SHP77 treated with DMSO at 0.1 percent for 48 hours (cell line): ENCODE data around the gene OR4A47.
"Not testable (repeated sequence)": the region's sequence is repeated elsewhere in the genome, so short reads cannot be mapped to it uniquely, and the experiment has no call there.

Experiments used
- DNase-seq: peaks from one replicate; lab custom pipeline; 2025; lab: John Stamatoyannopoulos, UW

Gene OR4A47

GRCh38 chr11:48488493-48488892, at the start of gene OR4A47:
Gene OR4A47 (plus strand): TSS chr11:48488793. CDS start chr11:48488793, 0 bp downstream.
- not testable (repeated sequence) for DNase-seq

GRCh38 chr11:48455909-48456308, 32.7 kb upstream of the OR4A47 start:
- DNase-seq, result not testable (repeated sequence)

DNA sequence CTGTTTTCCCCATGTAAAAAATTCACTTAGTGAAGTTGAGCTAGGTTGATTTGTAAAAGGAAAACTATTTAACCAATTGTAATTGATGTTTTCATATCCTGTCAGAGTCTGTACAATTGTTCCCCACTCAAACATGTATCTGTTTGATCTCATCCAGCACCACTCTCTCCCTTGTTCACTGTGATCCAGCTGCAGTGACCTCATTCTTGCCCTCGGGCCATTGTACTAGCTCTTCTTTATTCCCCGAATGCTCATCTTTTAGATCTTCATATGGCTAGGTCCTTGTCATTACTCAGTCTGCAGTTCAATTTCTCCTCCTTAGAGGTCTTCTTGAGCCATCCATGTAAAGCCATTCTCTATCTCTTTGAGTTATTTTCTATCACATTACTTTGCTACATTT, 14.6 kb upstream of the OR4A47 start:
- peak; percentile 47 for DNase-seq

DNA sequence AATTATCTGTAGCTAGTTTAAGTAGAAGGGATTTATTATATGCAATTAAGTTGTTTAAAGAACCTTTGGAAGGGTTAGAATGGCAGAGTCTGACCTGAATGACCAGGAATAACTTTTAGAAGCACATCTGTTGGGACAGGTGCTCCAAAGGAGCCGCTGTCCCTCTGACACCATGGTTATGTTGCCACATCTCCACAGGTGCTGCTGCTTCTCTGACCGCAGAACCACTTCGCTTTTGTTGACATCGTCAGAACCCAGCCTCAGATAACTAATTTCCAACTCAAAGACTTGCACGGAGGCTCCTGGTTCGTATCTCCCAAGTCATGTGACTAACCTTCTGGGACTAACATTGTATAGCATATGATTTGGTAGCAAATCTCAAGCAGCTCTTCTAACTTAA, 13.9 kb upstream of the OR4A47 start:
- peak; percentile 44 for DNase-seq

DNA sequence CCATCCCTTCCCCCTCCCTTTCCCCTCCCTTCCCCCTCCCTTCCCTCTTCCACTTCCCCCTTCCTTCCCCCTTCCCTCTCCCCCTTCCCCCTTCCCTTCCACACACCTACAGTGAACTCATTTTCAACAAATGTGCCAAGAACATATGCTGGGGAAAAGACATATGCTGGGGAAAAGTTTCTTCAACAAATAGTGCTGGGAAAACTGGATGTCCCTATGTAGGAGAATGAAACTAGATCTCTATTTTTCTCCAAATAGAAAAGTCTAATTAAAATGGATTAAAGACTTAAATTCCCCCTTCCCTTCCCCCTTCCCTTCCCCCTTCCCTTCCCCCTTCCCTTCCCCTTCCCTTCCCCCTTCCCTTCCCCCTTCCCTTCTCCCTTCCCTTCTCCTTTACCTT, 17.6 kb downstream of the OR4A47 start:
- DNase-seq, result not testable (repeated sequence)

GRCh38 chr11:48538991-48539390, 50.4 kb downstream of the OR4A47 start:
- DNase-seq, result no peak
